Gastroesophageal sphincter (tissue), 4 donors: ENCODE data around the gene IMMT. TPM values are rescaled to one million over a fixed set of nuclear protein-coding genes. Genes with fewer than 3 reads are reported as not detected.

Experiments used
- ATAC-seq: fragments of 150-250 bp; one replicate; pipeline ENCODE4 v1.9.1; 2016; ENCODE audit warnings: mild to moderate bottlenecking, moderate library complexity
- H3K27ac ChIP-seq, 4 donors: fragments of 200-600 bp; sonication (generic) in 3 of 4; 1 replicate in 3 of 4; 2 replicates in 1 of 4; pipeline ENCODE4 v1.5.1; 2016 to 2019
- H3K27me3 ChIP-seq: fragments of 200-600 bp; sonication (generic); one replicate; pipeline ENCODE4 v1.5.1; 2019
- H3K36me3 ChIP-seq, 2 donors: fragments of 200-600 bp; sonication (generic); one replicate each; pipeline ENCODE4 v1.5.1; 2019; ENCODE audit warnings: control low read depth in 1 of 2
- H3K4me1 ChIP-seq, 3 donors: fragments of 200-600 bp; sonication (generic); 1 replicate in 2 of 3; 2 replicates in 1 of 3; pipeline ENCODE4 v1.5.1; 2016 to 2019; ENCODE audit warnings: control low read depth in 2 of 3
- H3K4me3 ChIP-seq, 2 donors: fragments of 200-600 bp; sonication (generic); one replicate each; pipeline ENCODE4 v1.5.1; 2019; ENCODE audit warnings: mild to moderate bottlenecking in 1 of 2, moderate library complexity in 1 of 2
- H3K9me3 ChIP-seq, 3 donors: fragments of 200-600 bp; sonication (generic); one replicate each; pipeline ENCODE4 v1.5.1; 2017 to 2019; ENCODE audit warnings: control low read depth in 2 of 3
- CTCF ChIP-seq, 4 experiments: fragments of 200-600 bp in 2 of 4; fragments of 450-650 bp in 2 of 4; sonication (generic) in 1 of 4; IDR thresholded peaks; one replicate each; pipeline ENCODE4 v1.5.1; 2017 to 2019; ENCODE audit warnings: antibody characterized with exemption in 4 of 4, mild to moderate bottlenecking in 2 of 4, moderate library complexity in 2 of 4
- EP300 ChIP-seq: sonication (generic); formaldehyde crosslinking; IDR thresholded peaks from one replicate; pipeline ENCODE4 v1.6.1; 2017; ENCODE audit warnings: antibody characterized with exemption, mild to moderate bottlenecking
- POLR2A ChIP-seq, 2 donors: fragments of 450-650 bp; IDR thresholded peaks; one replicate each; pipeline ENCODE4 v1.6.1; 2017; ENCODE audit warnings: antibody characterized with exemption in 2 of 2, mild to moderate bottlenecking in 2 of 2, moderate library complexity in 1 of 2
- POLR2AphosphoS5 ChIP-seq: sonication (generic); formaldehyde crosslinking; IDR thresholded peaks from one replicate; pipeline ENCODE4 v1.6.1; 2017; ENCODE audit warnings: antibody characterized with exemption
- WGBS, 2 donors: methylation state at CpG; one replicate each; pipeline ENCODE4 v1.1.5; 2018; ENCODE audit warnings: low coverage in 1 of 2; 5-methylcytosine and 5-hydroxymethylcytosine counted together
- total RNA-seq, 4 donors: library from RNA; depleted of rRNA; stranded (reverse); fragments of >200 nt; gene quantifications; one replicate each; pipeline ENCODE4 v1.1.0, GENCODE V29; 2016

The IMMT gene
- total RNA-seq, 4 donors from 2014 or later, result 57.3 to 72.3 (median 63.1) TPM

GRCh38 chr2:86158286-86158685 lies 37.0 kb downstream of the IMMT start:
- peaks cover 7 to 93% of the 10 kb centered on the region in 2 donors for H3K36me3 ChIP-seq
- no peak for TF ChIP-seq POLR2AphosphoS5
- TF ChIP-seq CTCF (IDR thresholded peaks at IDR 0.05), result no peak
- TF ChIP-seq EP300, result no peak
- TF ChIP-seq POLR2A (IDR thresholded peaks at IDR 0.05), result no peak
- H3K4me1 ChIP-seq, result no peaks in the 10 kb centered on the region
- WGBS, 2 donors, result 85 to 90% methylated on average over 4 of the region's 4 CpGs
- H3K27ac ChIP-seq, result no peak overlapping the region
- ATAC-seq, result no peak
- no peak overlapping the region for H3K4me3 ChIP-seq
- no peaks in the 10 kb centered on the region for H3K9me3 ChIP-seq
- H3K27me3 ChIP-seq, result no peaks in the 10 kb centered on the region

- H3K36me3 ChIP-seq, result peaks cover 7 to 87% of the 10 kb centered on the region in 2 donors
- no peaks in the 10 kb centered on the region for H3K9me3 ChIP-seq
- H3K4me3 ChIP-seq, result no peak overlapping the region
- TF ChIP-seq CTCF (IDR thresholded peaks at IDR 0.05) (no peak), POLR2AphosphoS5 (no peak), EP300 (no peak), POLR2A (IDR thresholded peaks at IDR 0.05) (no peak)
- H3K4me1 ChIP-seq, result no peaks in the 10 kb centered on the region
- no peak overlapping the region for H3K27ac ChIP-seq
- WGBS, 2 donors, result 73 to 82% methylated on average over 2 of the region's 2 CpGs
- no peak for ATAC-seq
- no peaks in the 10 kb centered on the region for H3K27me3 ChIP-seq
These were observed 38.2 kb downstream of the IMMT start for GRCh38 chr2:86157009-86157556.

- no peak for ATAC-seq
- H3K36me3 ChIP-seq, result peaks cover 0 to 83% of the 10 kb centered on the region in 2 donors
- no peaks in the 10 kb centered on the region for H3K4me1 ChIP-seq
- no peak for TF ChIP-seq POLR2AphosphoS5
- TF ChIP-seq CTCF (IDR thresholded peaks at IDR 0.05), result no peak
- no peak for TF ChIP-seq EP300
- TF ChIP-seq POLR2A (IDR thresholded peaks at IDR 0.05), result no peak
- H3K4me3 ChIP-seq, result no peak overlapping the region
- no peak overlapping the region for H3K27ac ChIP-seq
- H3K27me3 ChIP-seq, result no peaks in the 10 kb centered on the region
- no peaks in the 10 kb centered on the region for H3K9me3 ChIP-seq
- WGBS, 2 donors, result 91 to 92% methylated on average over 2 of the region's 2 CpGs
These were observed 44.8 kb downstream of the IMMT start for GRCh38 chr2:86150502-86150901.

GRCh38 chr2:86147793-86148192 lies 47.5 kb downstream of the IMMT start:
- WGBS, 2 donors, result 74 to 95% methylated on average over 2 of the region's 2 CpGs
- ATAC-seq, result no peak
- TF ChIP-seq POLR2A (IDR thresholded peaks at IDR 0.05) (no peak), EP300 (no peak), CTCF (IDR thresholded peaks at IDR 0.05) (no peak)
- no peaks in the 10 kb centered on the region for H3K27me3 ChIP-seq
- H3K36me3 ChIP-seq, result peaks cover 0 to 91% of the 10 kb centered on the region in 2 donors
- no peaks in the 10 kb centered on the region for H3K4me1 ChIP-seq
- no peak overlapping the region for H3K4me3 ChIP-seq
- no peaks in the 10 kb centered on the region for H3K9me3 ChIP-seq
- H3K27ac ChIP-seq, result no peak overlapping the region

GRCh38 chr2:86143926-86144685 lies 51.2 kb downstream of the IMMT start:
- ATAC-seq, result no peak
- peaks cover 0 to 100% of the 10 kb centered on the region in 2 donors for H3K36me3 ChIP-seq

More at GRCh38 chr2:86143926-86144685, 51.2 kb downstream of the IMMT start:
- WGBS, 2 donors, result 80 to 84% methylated on average over 7 to 12 of the region's 14 CpGs
- no peaks in the 10 kb centered on the region for H3K9me3 ChIP-seq
- no peaks in the 10 kb centered on the region for H3K27me3 ChIP-seq
- no peak overlapping the region for H3K27ac ChIP-seq
- no peak overlapping the region for H3K4me3 ChIP-seq
- TF ChIP-seq CTCF (IDR thresholded peaks at IDR 0.05) (no peak), POLR2AphosphoS5 (no peak), EP300 (no peak), POLR2A (IDR thresholded peaks at IDR 0.05) (no peak)
- no peaks in the 10 kb centered on the region for H3K4me1 ChIP-seq
